Sigmoid colon (tissue), 4 donors: ENCODE data around the gene NUP214.

Source experiments
- CTCF ChIP-seq, 4 experiments: fragments of 450-650 bp in 3 of 4; fragments of 200-600 bp in 1 of 4; IDR thresholded peaks; one replicate each; pipeline ENCODE4 v1.5.1; 2016 to 2019; ENCODE audit warnings: antibody characterized with exemption in 4 of 4, mild to moderate bottlenecking in 3 of 4, moderate library complexity in 2 of 4
- EP300 ChIP-seq, 4 donors: sonication (generic); formaldehyde crosslinking; IDR thresholded peaks; one replicate each; pipeline ENCODE4 v1.6.1; 2017; ENCODE audit warnings: antibody characterized with exemption in 4 of 4

DNA sequence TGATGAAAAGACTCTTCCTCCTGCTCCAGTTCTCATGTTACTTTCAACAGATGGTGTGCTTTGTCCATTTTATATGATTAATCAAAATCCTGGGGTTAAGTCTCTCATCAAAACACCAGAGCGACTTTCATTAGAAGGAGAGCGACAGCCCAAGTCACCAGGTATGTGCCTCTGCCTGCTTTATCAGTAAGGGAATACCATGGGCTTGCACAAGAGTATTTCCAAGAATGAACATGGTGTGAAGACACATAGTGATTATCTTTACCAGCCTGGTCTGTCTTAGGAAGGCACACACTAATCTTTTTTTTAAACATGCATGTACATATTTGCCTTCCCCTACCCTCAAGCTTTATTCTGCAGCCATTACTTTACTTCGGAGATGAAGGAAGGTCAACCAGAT lies 15.2 kb downstream of the NUP214 start:
- no peak for TF ChIP-seq CTCF (IDR thresholded peaks at IDR 0.05)
- no peak for TF ChIP-seq EP300 (IDR thresholded peaks at IDR 0.05)
